NB4 (cell line): ENCODE measurements around the gene TRIM31.

Experiments used
- CTCF ChIP-seq: IDR thresholded peaks from one replicate; pipeline ENCODE4 v1.5.1; 2012; ENCODE audit warnings: low read depth, low read length
- MYC ChIP-seq: IDR thresholded peaks from 2 replicates; pipeline ENCODE4 v1.6.1; 2011; ENCODE audit warnings: low read depth, low read length
- POLR2A ChIP-seq: IDR thresholded peaks from 2 replicates; pipeline ENCODE4 v1.6.1; 2011; ENCODE audit warnings: mild to moderate bottlenecking; ENCODE audit not compliant: insufficient read length; ENCODE audit errors: extremely low read depth
- TF ChIP-seq, protein P1 (sequence below): IDR thresholded peaks from 2 replicates; pipeline ENCODE4 v1.6.1; 2011; ENCODE audit warnings: low read depth, low read length

DNA sequence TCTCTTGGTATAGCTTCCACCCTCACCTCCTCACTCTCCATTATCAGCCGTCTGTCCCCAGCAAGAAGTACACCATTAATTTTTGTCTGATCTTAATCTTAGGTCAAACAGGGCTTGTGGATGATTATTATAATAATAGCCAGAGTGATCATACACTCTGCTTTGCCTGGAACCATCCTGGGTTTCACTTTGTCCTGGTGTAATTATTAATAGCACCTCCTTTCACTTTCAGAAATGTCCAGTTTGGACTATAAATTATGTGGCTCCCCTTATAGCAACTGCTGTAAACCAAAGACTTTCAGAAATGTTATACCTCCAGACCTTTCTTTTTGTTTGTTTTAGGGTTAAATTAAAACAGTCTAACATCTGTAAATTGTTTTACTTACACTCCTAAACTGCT, 951 bp upstream of the TRIM31 start:
- TF ChIP-seq CTCF: no peak
- no peak for TF ChIP-seq POLR2A
- TF ChIP-seq, protein P1, sequence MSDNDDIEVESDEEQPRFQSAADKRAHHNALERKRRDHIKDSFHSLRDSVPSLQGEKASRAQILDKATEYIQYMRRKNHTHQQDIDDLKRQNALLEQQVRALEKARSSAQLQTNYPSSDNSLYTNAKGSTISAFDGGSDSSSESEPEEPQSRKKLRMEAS: no peak
- no peak for TF ChIP-seq MYC
